Natural killer cell (primary cell): Measurements from ENCODE around the gene CSPG4. TPM values are rescaled to one million over a fixed set of nuclear protein-coding genes. Genes with fewer than 3 reads are reported as not detected.
A peak's percentile ranks its signal among the peaks of the same experiment; 100 is the strongest.

Experiments
- ATAC-seq, 3 donors: fragments of 150-1000 bp in 2 of 3; fragments of 200-7000 bp in 1 of 3; cut with Tn5 transposase; 1 replicate in 1 of 3; 2 replicates in 2 of 3; pipeline ENCODE4 v1.10.0; 2021; ENCODE audit warnings: mild to moderate bottlenecking in 2 of 3, moderate library complexity in 2 of 3
- DNase-seq, 2 donors: peaks; one replicate each; pipeline versions ENCODE4 v3.0.0 to v3.0.0-alpha.2; 2013 to 2021; ENCODE audit warnings: mixed read lengths in 1 of 2
- H3K27ac ChIP-seq: one replicate; pipeline ENCODE4 v1.5.1; 2013; ENCODE audit warnings: mild to moderate bottlenecking, low read length
- H3K27me3 ChIP-seq: one replicate; pipeline ENCODE4 v1.6.1; 2013; ENCODE audit warnings: low read length; ENCODE audit not compliant: control insufficient read depth, insufficient read depth
- H3K36me3 ChIP-seq: one replicate; pipeline ENCODE4 v1.6.1; 2013; ENCODE audit warnings: low read length; ENCODE audit not compliant: control insufficient read depth, insufficient read depth
- H3K4me1 ChIP-seq: one replicate; pipeline ENCODE4 v1.6.1; 2013; ENCODE audit warnings: low read length; ENCODE audit not compliant: control insufficient read depth, insufficient read depth
- H3K4me3 ChIP-seq: one replicate; pipeline ENCODE4 v1.5.1; 2013; ENCODE audit warnings: low read length
- H3K9me3 ChIP-seq: one replicate; pipeline ENCODE4 v1.6.1; 2013; ENCODE audit warnings: low read length; ENCODE audit not compliant: control insufficient read depth, insufficient read depth
- H3K27ac Mint-ChIP-seq, 2 donors: one replicate each; pipeline ENCODE4 v1.8.0; 2022; ENCODE audit warnings: mild to moderate bottlenecking in 2 of 2, mixed read lengths in 2 of 2, moderate library complexity in 1 of 2
- H3K27me3 Mint-ChIP-seq, 2 donors: one replicate each; pipeline ENCODE4 v1.8.0; 2022; ENCODE audit warnings: low read depth in 2 of 2, mixed read lengths in 2 of 2
- H3K36me3 Mint-ChIP-seq: one replicate; pipeline ENCODE4 v1.8.0; 2022; ENCODE audit warnings: mixed read lengths
- H3K4me1 Mint-ChIP-seq, 2 donors: one replicate each; pipeline ENCODE4 v1.8.0; 2022; ENCODE audit warnings: mixed read lengths in 2 of 2
- H3K4me3 Mint-ChIP-seq: one replicate; pipeline ENCODE4 v1.8.0; 2022; ENCODE audit warnings: mild to moderate bottlenecking, moderate library complexity, mixed read lengths
- H3K9me3 Mint-ChIP-seq, 2 donors: one replicate each; pipeline ENCODE4 v1.8.0; 2022; ENCODE audit warnings: mixed read lengths in 2 of 2
- WGBS: methylation state at CpG from one replicate; pipeline ENCODE4 v1.1.7; 2013; ENCODE audit warnings: missing lambda C conversion rate; ENCODE audit not compliant: insufficient coverage; 5-methylcytosine and 5-hydroxymethylcytosine counted together
- intact Hi-C: fragments of 100-400 bp; cut with micrococcal nuclease; formaldehyde crosslinking; loops from one replicate; pipeline ENCODE4 v1.14.2; 2022
- total RNA-seq, 4 donors: library from RNA; stranded (reverse); fragments of 120-200 nt in 1 of 4; gene quantifications; one replicate each; pipeline versions ENCODE4 v1.2.3 to v1.2.4, GENCODE V29; 2013 to 2022
- TF ChIP-seq, protein P1 (sequence below): fragments of 200-600 bp; IDR thresholded peaks from one replicate; pipeline ENCODE4 v1.8.0; 2022; ENCODE audit warnings: antibody characterized with exemption

Gene CSPG4
- total RNA-seq, 3 donors from 2014 or later (not counting 1 experiment from before 2014, with no cell fraction given): 0.05 to 0.09 (median 0.07) TPM

DNA sequence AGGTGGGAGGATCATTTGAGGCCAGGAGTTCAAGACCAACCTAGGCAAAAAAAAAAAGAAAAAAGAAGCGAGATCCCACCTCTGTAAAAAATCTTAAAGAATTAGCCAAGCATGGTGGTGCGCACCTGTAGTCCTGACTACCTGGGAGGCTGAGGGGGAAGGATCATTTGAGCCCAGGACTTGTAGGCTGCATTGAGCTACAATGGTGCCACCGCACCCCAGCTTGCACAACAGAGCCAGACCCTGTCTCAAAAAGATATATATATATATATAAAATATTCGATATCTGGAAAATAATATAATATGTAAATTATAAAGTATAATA lies 71.5 kb downstream of the CSPG4 start:
- ATAC-seq (no peak), DNase-seq (no peak)
- intact Hi-C loops: loop anchor here (1.0 to 10.0 kb wide), 3 partner anchors 44 to 276 kb away; partner anchors contain the start of gene MAN2C1
- WGBS: 72% methylated on average over 2 of the region's 4 CpGs
- Histone ChIP-seq H3K4me1 (peaks cover 40% of the 10 kb centered on the region), H3K4me3 (no peak overlapping the region), H3K36me3 (peaks cover 2% of the 10 kb centered on the region), H3K27me3 (no peaks in the 10 kb centered on the region), H3K9me3 (no peaks in the 10 kb centered on the region), H3K27ac (peak overlapping the region; percentile 83)
- H3K36me3 Mint-ChIP-seq: no peaks in the 10 kb centered on the region
- peaks cover 31 to 37% of the 10 kb centered on the region in 2 donors for H3K4me1 Mint-ChIP-seq
- H3K27ac Mint-ChIP-seq: peak overlapping the region; percentile 89 to 93
- peak overlapping the region; percentile 91 for H3K4me3 Mint-ChIP-seq
- peaks cover 0 to 2% of the 10 kb centered on the region in 2 donors for H3K27me3 Mint-ChIP-seq
- TF ChIP-seq, protein P1, sequence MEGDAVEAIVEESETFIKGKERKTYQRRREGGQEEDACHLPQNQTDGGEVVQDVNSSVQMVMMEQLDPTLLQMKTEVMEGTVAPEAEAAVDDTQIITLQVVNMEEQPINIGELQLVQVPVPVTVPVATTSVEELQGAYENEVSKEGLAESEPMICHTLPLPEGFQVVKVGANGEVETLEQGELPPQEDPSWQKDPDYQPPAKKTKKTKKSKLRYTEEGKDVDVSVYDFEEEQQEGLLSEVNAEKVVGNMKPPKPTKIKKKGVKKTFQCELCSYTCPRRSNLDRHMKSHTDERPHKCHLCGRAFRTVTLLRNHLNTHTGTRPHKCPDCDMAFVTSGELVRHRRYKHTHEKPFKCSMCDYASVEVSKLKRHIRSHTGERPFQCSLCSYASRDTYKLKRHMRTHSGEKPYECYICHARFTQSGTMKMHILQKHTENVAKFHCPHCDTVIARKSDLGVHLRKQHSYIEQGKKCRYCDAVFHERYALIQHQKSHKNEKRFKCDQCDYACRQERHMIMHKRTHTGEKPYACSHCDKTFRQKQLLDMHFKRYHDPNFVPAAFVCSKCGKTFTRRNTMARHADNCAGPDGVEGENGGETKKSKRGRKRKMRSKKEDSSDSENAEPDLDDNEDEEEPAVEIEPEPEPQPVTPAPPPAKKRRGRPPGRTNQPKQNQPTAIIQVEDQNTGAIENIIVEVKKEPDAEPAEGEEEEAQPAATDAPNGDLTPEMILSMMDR: peak; percentile 9
- no peaks in the 10 kb centered on the region for H3K9me3 Mint-ChIP-seq

- Histone ChIP-seq H3K27ac (peak overlapping the region; percentile 83), H3K4me3 (peak overlapping the region; percentile 89), H3K4me1 (peaks cover 40% of the 10 kb centered on the region), H3K9me3 (no peaks in the 10 kb centered on the region), H3K36me3 (peaks cover 2% of the 10 kb centered on the region), H3K27me3 (no peaks in the 10 kb centered on the region)
- peaks cover 30 to 39% of the 10 kb centered on the region in 2 donors for H3K4me1 Mint-ChIP-seq
- TF ChIP-seq, protein P1: peak; percentile 55
- peak in 1 of 2 donors; percentile 83 for DNase-seq
- 0% methylated on average over 17 of the region's 17 CpGs for WGBS
- H3K9me3 Mint-ChIP-seq: no peaks in the 10 kb centered on the region
- no peaks in the 10 kb centered on the region for H3K36me3 Mint-ChIP-seq
- intact Hi-C loops: loop anchor here (1.0 to 10.0 kb wide), 6 partner anchors 15 to 276 kb away; partner anchors contain the start of genes MAN2C1, PTPN9 and SNUPN
- H3K27ac Mint-ChIP-seq: peak overlapping the region; percentile 89 to 93
- peak overlapping the region; percentile 91 for H3K4me3 Mint-ChIP-seq
- H3K27me3 Mint-ChIP-seq: peaks cover 0 to 2% of the 10 kb centered on the region in 2 donors
- peak; percentile 42 to 52 (median 47) for ATAC-seq
Measured at GRCh38 chr15:75640483-75641178, 72.0 kb downstream of the CSPG4 start.

DNA sequence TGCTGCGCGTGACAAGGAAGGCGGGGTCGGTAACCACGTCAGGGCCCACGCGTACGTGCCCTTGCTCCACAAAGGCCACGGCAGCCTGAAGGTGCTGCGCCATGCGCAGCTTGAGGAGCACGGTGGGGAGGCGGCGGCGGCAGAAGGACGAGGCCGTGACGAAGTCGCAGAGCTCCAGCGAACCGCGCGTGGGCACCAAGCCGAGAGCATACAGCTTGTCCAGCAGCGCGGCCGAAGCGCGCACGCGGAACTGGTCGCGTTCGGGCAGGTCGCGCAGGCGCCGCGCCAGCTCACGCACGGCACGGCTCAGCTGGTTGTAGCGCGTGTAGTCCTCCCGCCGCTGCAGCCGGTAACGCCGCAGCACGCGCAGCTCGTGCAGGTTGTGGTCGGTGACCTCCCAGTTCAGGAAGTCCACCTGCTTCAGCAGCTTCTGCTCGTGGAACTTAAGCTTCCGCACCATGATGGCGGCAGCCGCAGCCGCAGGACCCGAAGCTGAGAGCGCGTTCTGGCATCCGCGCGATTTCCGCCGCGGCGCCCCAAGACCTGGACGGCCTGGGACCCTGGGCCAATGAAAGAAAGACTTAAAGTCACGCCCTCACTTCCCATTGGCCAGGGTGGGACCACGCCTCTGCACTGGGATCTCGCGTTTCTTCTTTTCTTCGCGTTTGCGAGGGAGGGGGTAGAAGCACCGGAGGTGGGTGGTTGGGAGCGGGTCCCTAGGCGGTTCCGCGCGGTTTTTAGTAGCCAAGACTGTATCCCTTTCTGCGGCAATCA lies 72.8 kb downstream of the CSPG4 start, which contains the start of gene IMP3:
IMP3 (minus strand) TSS at position 516 of the 774 bp plus-strand sequence; CDS start at position 460, 56 bp downstream.
- peak within 1 kb of the TSS; percentile 91 for H3K4me3 Mint-ChIP-seq
- Histone ChIP-seq H3K9me3 (no peaks in the 10 kb centered on the region), H3K4me3 (peak within 1 kb of the TSS; percentile 89), H3K4me1 (peaks cover 40% of the 10 kb centered on the region), H3K27ac (peak within 1 kb of the TSS; percentile 83), H3K27me3 (no peaks in the 10 kb centered on the region), H3K36me3 (peaks cover 2% of the 10 kb centered on the region)
- no peaks in the 10 kb centered on the region for H3K9me3 Mint-ChIP-seq
- H3K27me3 Mint-ChIP-seq: peaks cover 0 to 2% of the 10 kb centered on the region in 2 donors
- no peaks in the 10 kb centered on the region for H3K36me3 Mint-ChIP-seq
- peak; percentile 89 to 97 for DNase-seq
- peak within 1 kb of the TSS; percentile 89 to 93 for H3K27ac Mint-ChIP-seq
- H3K4me1 Mint-ChIP-seq: peaks cover 30 to 39% of the 10 kb centered on the region in 2 donors
- intact Hi-C loops: loop anchor here (1.0 to 10.0 kb wide), 5 partner anchors 15 to 275 kb away; partner anchors contain the start of genes MAN2C1, PTPN9 and SNUPN
- peak; percentile 91 to 97 (median 93) for ATAC-seq
- WGBS: under 1% methylated on average over 81 of the region's 83 CpGs
- TF ChIP-seq, protein P1: no peak
